T-cell (primary cell): ENCODE results near the gene CHRNB1. TPM values are rescaled to one million over a fixed set of nuclear protein-coding genes. Genes with fewer than 3 reads are reported as not detected.

Experiments used
- ATAC-seq, 4 experiments: fragments of 200-7000 bp in 3 of 4; fragments of 150-1000 bp in 1 of 4; cut with Tn5 transposase; replicated peaks in 1 of 4; 1 replicate in 3 of 4; 2 replicates in 1 of 4; pipeline ENCODE4 v1.10.0; 2021; ENCODE audit warnings: moderate library complexity in 3 of 4, mild to moderate bottlenecking in 2 of 4, moderate number of reproducible peaks in 1 of 4
- CTCF ChIA-PET, 2 donors: fragments of 300-600 bp; sonication (Branson Sonifier 250); formaldehyde crosslinking; loops; one replicate each; lab custom pipeline; 2022; ENCODE audit warnings: antibody characterized with exemption in 2 of 2; lab: Charles Lee
- POLR2A ChIA-PET, 2 donors: fragments of 300-600 bp; sonication (Branson Sonifier 250); formaldehyde crosslinking; loops; one replicate each; lab custom pipeline; 2022; ENCODE audit warnings: antibody characterized with exemption in 2 of 2; lab: Charles Lee
- DNase-seq, 35 experiments: peaks; one replicate each; pipeline versions ENCODE4 v3.0.0 to v3.0.0-alpha.2; 2013 to 2023
- H3K27ac ChIP-seq: one replicate; pipeline ENCODE4 v1.5.1; 2013; ENCODE audit warnings: low read length
- H3K27me3 ChIP-seq, 2 experiments: replicated peaks in 1 of 2; 1 replicate in 1 of 2; 2 replicates in 1 of 2; pipeline versions ENCODE4 v1.6.1 to v1.7.0; 2013; ENCODE audit warnings: low read length in 1 of 2, mixed read lengths in 1 of 2; ENCODE audit not compliant: control insufficient read depth in 2 of 2, insufficient read depth in 2 of 2; ENCODE audit errors: extremely low read depth in 1 of 2
- H3K36me3 ChIP-seq, 2 donors: 1 replicate in 1 of 2; 2 replicates in 1 of 2; pipeline versions ENCODE4 v1.6.1 to v1.7.0; 2013; ENCODE audit warnings: low read length in 1 of 2; ENCODE audit not compliant: control insufficient read depth in 2 of 2, insufficient read depth in 1 of 2; ENCODE audit errors: extremely low read depth in 1 of 2
- H3K4me1 ChIP-seq, 2 experiments: 1 replicate in 1 of 2; 2 replicates in 1 of 2; pipeline versions ENCODE4 v1.6.1 to v1.7.0; 2013; ENCODE audit warnings: low read length in 2 of 2, mixed read lengths in 1 of 2; ENCODE audit not compliant: insufficient read depth in 2 of 2, control insufficient read depth in 1 of 2; ENCODE audit errors: extremely low read depth in 1 of 2
- H3K4me3 ChIP-seq, 2 donors: 1 replicate in 1 of 2; 2 replicates in 1 of 2; pipeline versions ENCODE4 v1.5.1 to v1.7.0; 2013; ENCODE audit warnings: mild to moderate bottlenecking in 2 of 2, low read length in 1 of 2, moderate library complexity in 1 of 2; ENCODE audit not compliant: control insufficient read depth in 1 of 2; ENCODE audit errors: extremely low read depth in 1 of 2
- H3K9me3 ChIP-seq: 2 replicates; pipeline ENCODE4 v1.7.0; 2013
- H3K27ac Mint-ChIP-seq, 2 donors: one replicate each; pipeline ENCODE4 v1.8.0; 2020 to 2021; ENCODE audit warnings: mild to moderate bottlenecking in 2 of 2, mixed read lengths in 2 of 2
- H3K27me3 Mint-ChIP-seq, 2 donors: one replicate each; pipeline ENCODE4 v1.8.0; 2021 to 2022; ENCODE audit warnings: mixed read lengths in 2 of 2
- H3K36me3 Mint-ChIP-seq: one replicate; pipeline ENCODE4 v1.8.0; 2021; ENCODE audit warnings: mixed read lengths
- H3K4me1 Mint-ChIP-seq, 3 donors: one replicate each; pipeline ENCODE4 v1.8.0; 2020 to 2022; ENCODE audit warnings: mixed read lengths in 3 of 3, mild to moderate bottlenecking in 1 of 3
- H3K4me3 Mint-ChIP-seq, 3 donors: one replicate each; pipeline ENCODE4 v1.8.0; 2020 to 2022; ENCODE audit warnings: mild to moderate bottlenecking in 3 of 3, mixed read lengths in 3 of 3, moderate library complexity in 3 of 3
- H3K9me3 Mint-ChIP-seq, 3 donors: one replicate each; pipeline ENCODE4 v1.8.0; 2020 to 2022; ENCODE audit warnings: mixed read lengths in 3 of 3
- WGBS: methylation state at CpG from one replicate; pipeline ENCODE4 v1.1.5; 2013; ENCODE audit warnings: missing lambda C conversion rate; ENCODE audit not compliant: insufficient coverage; 5-methylcytosine and 5-hydroxymethylcytosine counted together
- total RNA-seq, 35 experiments: library from RNA in 6 of 35; stranded (reverse) in 6 of 35; fragments of 120-200 nt in 1 of 35; gene quantifications; one replicate each; pipeline versions ENCODE4 v1.2.1 to v1.2.4 and lab custom pipeline; 2013 to 2026

Gene CHRNB1
- total RNA-seq, 5 donors from 2014 or later (not counting 1 experiment from before 2014, with no cell fraction given): 6.6 to 12.0 (median 11.0) TPM

DNA sequence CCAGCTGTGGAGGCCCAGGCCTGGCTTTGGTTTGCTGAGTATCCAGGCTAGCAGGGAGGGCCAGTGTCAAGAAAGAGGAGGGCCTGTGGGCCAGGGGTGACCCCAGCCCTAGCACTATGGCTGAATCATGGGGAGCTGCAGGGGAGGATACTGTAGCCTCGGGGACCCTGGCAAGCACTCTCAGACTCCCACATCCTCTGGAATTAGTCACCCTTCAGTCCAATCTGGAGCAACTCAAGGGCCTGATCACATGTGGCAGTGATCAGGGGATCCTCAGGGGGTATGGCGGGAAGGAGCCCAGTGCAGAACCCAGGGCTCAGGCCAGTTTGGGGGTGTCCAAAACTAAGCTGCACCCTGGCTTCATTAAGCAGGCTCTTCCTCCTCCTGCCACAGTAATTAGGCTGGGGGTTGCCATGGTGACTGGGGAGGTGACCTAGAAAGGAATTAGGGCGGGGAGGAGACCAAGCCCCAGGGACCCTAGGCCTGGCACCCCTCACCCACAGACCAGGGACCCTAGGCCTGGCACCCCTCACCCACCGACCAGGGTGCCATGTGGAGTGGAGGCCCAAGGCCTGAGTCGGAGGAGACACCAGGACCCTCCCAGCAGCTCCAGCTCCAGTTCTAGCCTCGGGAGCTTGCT is 31.4 kb upstream of the CHRNB1 start:
- Histone ChIP-seq H3K27me3 (peaks cover 0 to 6% of the 10 kb centered on the region in 2 experiments), H3K4me1 (peaks cover 0 to 5% of the 10 kb centered on the region in 2 experiments), H3K9me3 (no peaks in the 10 kb centered on the region), H3K36me3 (no peaks in the 10 kb centered on the region), H3K4me3 (no peak overlapping the region), H3K27ac (no peak overlapping the region)
- Mint-ChIP-seq H3K9me3 (no peaks in the 10 kb centered on the region), H3K27me3 (no peaks in the 10 kb centered on the region), H3K27ac (no peak overlapping the region), H3K36me3 (no peaks in the 10 kb centered on the region), H3K4me1 (peaks cover 0 to 4% (median 2%) of the 10 kb centered on the region in 3 donors), H3K4me3 (no peak overlapping the region)
- ChIA-PET POLR2A (no interaction called here), CTCF (no interaction called here)
- no peak for DNase-seq
- no peak for ATAC-seq
- 80% methylated on average over 3 of the region's 6 CpGs for WGBS

DNA sequence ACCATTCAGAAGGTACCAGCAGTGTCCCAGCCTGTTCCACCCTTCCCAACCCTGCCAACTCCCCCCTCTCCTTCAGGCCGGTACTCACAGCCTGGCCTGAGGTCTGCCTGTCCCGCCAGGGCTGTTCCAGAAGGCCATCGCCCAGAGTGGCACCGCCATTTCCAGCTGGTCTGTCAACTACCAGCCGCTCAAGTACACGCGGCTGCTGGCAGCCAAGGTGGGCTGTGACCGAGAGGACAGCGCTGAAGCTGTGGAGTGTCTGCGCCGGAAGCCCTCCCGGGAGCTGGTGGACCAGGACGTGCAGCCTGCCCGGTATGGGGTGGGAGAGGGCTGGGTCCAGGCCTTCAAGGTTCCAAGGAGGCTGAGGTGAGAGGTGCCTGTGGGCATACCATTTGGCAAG is 30.0 kb upstream of the CHRNB1 start:
- ATAC-seq (no peak), DNase-seq (no peak)
- peaks cover 0 to 4% of the 10 kb centered on the region in 2 donors for H3K27me3 Mint-ChIP-seq
- Histone ChIP-seq H3K9me3 (no peaks in the 10 kb centered on the region), H3K36me3 (no peaks in the 10 kb centered on the region), H3K27ac (no peak overlapping the region), H3K4me1 (no peaks in the 10 kb centered on the region), H3K4me3 (no peak overlapping the region), H3K27me3 (peaks cover 0 to 18% of the 10 kb centered on the region in 2 experiments)
- no peaks in the 10 kb centered on the region for H3K9me3 Mint-ChIP-seq
- ChIA-PET POLR2A (interaction anchor here in 1 of 2 donors (0.7 kb wide), 1 partner anchor 31 kb away, joined by 5 read pairs; no protein-coding TSS in a partner anchor), CTCF (no interaction called here)
- H3K4me3 Mint-ChIP-seq: no peak overlapping the region
- WGBS: 87% methylated on average over 14 of the region's 14 CpGs
- no peaks in the 10 kb centered on the region for H3K4me1 Mint-ChIP-seq
- H3K36me3 Mint-ChIP-seq: no peaks in the 10 kb centered on the region
- H3K27ac Mint-ChIP-seq: no peak overlapping the region

DNA sequence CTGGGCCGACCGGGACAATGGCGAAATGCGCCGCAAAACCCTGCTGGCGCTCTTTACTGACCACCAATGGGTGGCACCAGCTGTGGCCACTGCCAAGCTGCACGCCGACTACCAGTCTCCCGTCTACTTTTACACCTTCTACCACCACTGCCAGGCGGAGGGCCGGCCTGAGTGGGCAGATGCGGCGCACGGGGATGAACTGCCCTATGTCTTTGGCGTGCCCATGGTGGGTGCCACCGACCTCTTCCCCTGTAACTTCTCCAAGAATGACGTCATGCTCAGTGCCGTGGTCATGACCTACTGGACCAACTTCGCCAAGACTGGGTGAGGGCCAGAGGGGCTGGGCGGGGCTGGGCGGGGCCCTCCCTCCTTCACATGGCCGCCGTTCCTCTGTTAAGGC is 29.1 kb upstream of the CHRNB1 start:
- DNase-seq: no peak
- Histone ChIP-seq H3K27ac (no peak overlapping the region), H3K4me1 (no peaks in the 10 kb centered on the region), H3K4me3 (no peak overlapping the region), H3K27me3 (peaks cover 0 to 21% of the 10 kb centered on the region in 2 experiments), H3K36me3 (no peaks in the 10 kb centered on the region), H3K9me3 (no peaks in the 10 kb centered on the region)
- no peak for ATAC-seq
- Mint-ChIP-seq H3K27me3 (peaks cover 0 to 4% of the 10 kb centered on the region in 2 donors), H3K9me3 (no peaks in the 10 kb centered on the region), H3K36me3 (no peaks in the 10 kb centered on the region), H3K27ac (no peak overlapping the region), H3K4me1 (no peaks in the 10 kb centered on the region), H3K4me3 (no peak overlapping the region)
- POLR2A ChIA-PET: no interaction called here
- WGBS: 89% methylated on average over 20 of the region's 23 CpGs
- CTCF ChIA-PET: no interaction called here

DNA sequence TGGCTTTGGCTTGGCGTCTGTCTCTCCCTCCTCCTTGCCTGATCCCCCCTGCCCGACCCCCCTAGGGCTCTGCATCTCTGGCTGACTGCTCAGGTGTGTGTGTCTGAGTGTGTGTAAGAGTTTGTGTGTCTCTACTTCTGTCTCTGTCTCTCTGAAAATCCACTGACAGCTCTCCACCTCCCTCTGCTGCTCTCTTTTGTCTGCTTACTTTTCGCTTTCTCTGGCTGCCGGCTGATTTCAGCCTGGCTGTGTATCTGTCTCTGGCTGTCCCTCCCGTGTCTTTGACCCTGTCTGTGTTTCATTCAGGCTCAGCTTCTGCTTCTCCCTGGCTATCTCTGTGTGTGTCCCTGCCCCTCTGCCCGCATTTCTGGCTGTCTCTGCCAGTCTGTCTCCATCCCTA is 28.5 kb upstream of the CHRNB1 start:
- WGBS: 77% methylated on average over 4 of the region's 6 CpGs
- Histone ChIP-seq H3K4me1 (no peaks in the 10 kb centered on the region), H3K27ac (no peak overlapping the region), H3K36me3 (no peaks in the 10 kb centered on the region), H3K4me3 (no peak overlapping the region), H3K27me3 (peaks cover 0 to 21% of the 10 kb centered on the region in 2 experiments), H3K9me3 (no peaks in the 10 kb centered on the region)
- Mint-ChIP-seq H3K9me3 (no peaks in the 10 kb centered on the region), H3K4me1 (no peaks in the 10 kb centered on the region), H3K4me3 (no peak overlapping the region), H3K27ac (no peak overlapping the region), H3K36me3 (no peaks in the 10 kb centered on the region), H3K27me3 (peaks cover 0 to 4% of the 10 kb centered on the region in 2 donors)
- peak in 1 of 35 experiments; percentile 30 for DNase-seq
- CTCF ChIA-PET: no interaction called here
- peak in 1 of 4 experiments; percentile 36 for ATAC-seq
- POLR2A ChIA-PET: no interaction called here

DNA sequence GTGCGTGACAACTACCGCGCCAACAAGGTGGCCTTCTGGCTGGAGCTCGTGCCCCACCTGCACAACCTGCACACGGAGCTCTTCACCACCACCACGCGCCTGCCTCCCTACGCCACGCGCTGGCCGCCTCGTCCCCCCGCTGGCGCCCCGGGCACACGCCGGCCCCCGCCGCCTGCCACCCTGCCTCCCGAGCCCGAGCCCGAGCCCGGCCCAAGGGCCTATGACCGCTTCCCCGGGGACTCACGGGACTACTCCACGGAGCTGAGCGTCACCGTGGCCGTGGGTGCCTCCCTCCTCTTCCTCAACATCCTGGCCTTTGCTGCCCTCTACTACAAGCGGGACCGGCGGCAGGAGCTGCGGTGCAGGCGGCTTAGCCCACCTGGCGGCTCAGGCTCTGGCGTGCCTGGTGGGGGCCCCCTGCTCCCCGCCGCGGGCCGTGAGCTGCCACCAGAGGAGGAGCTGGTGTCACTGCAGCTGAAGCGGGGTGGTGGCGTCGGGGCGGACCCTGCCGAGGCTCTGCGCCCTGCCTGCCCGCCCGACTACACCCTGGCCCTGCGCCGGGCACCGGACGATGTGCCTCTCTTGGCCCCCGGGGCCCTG is 27.7 kb upstream of the CHRNB1 start:
- peaks cover 0 to 21% of the 10 kb centered on the region in 2 experiments for H3K27me3 ChIP-seq
- Mint-ChIP-seq H3K27ac (no peak overlapping the region), H3K9me3 (no peaks in the 10 kb centered on the region), H3K4me3 (no peak overlapping the region), H3K36me3 (no peaks in the 10 kb centered on the region), H3K4me1 (no peaks in the 10 kb centered on the region), H3K27me3 (peaks cover 0 to 4% of the 10 kb centered on the region in 2 donors)
- CTCF ChIA-PET: no interaction called here
- 95% methylated on average over 43 of the region's 54 CpGs for WGBS
- H3K4me3 ChIP-seq: no peak overlapping the region
- H3K36me3 ChIP-seq: no peaks in the 10 kb centered on the region
- H3K9me3 ChIP-seq: no peaks in the 10 kb centered on the region
- no peaks in the 10 kb centered on the region for H3K4me1 ChIP-seq
- ATAC-seq (no peak), DNase-seq (no peak)
- POLR2A ChIA-PET: no interaction called here
- no peak overlapping the region for H3K27ac ChIP-seq

DNA sequence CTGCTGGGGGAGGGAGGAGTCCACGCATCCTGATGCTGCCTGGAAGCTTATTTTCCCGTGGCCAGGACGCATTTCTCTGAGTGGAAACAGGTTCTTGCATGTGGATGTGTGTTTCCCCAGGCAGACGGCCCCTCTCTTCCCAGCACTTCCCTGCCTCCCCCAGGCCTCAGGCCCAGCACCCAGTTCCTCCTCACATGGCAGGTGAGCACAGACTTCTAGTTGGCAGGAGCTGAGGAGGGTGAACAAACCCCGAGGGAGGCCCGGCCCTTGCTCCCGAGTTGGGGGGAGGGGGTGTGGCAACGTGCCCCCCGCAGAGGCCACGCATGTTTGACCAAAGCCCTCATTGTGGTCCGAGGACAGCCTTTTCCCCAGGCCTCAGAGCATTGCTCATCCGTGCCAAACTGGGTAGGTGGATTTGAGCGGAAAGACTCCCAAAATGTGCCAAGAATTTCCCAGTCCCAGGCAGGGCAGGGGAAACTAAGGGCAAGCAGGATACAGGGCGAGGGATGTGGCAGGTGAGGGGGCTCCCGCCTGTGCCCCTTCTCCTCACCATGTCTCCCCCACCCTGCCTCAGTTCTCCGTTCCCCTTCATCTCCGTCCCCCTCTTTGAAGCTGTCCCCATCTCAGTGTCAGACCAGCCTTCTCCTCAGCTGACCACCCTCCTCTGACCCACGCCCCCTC is 26.2 kb upstream of the CHRNB1 start:
- WGBS: 83% methylated on average over 9 of the region's 18 CpGs
- Mint-ChIP-seq H3K4me1 (no peaks in the 10 kb centered on the region), H3K9me3 (no peaks in the 10 kb centered on the region), H3K27ac (no peak overlapping the region), H3K27me3 (peaks cover 0 to 4% of the 10 kb centered on the region in 2 donors), H3K36me3 (no peaks in the 10 kb centered on the region), H3K4me3 (no peak overlapping the region)
- Histone ChIP-seq H3K4me3 (no peak overlapping the region), H3K27me3 (peaks cover 0 to 21% of the 10 kb centered on the region in 2 experiments), H3K4me1 (no peaks in the 10 kb centered on the region), H3K9me3 (no peaks in the 10 kb centered on the region), H3K36me3 (no peaks in the 10 kb centered on the region), H3K27ac (no peak overlapping the region)
- ChIA-PET CTCF (interaction anchor here in 1 of 2 donors (0.5 kb wide), 1 partner anchor 116 kb away, joined by 3 read pairs; no protein-coding TSS in a partner anchor), POLR2A (no interaction called here)
- DNase-seq (no peak), ATAC-seq (no peak)
